GM23338 (cell line): ENCODE results near the gene PTGS1. TPM values are rescaled to one million over a fixed set of nuclear protein-coding genes. Genes with fewer than 3 reads are reported as not detected.
"Not testable (repeated sequence)": the region's sequence is repeated elsewhere in the genome, so short reads cannot be mapped to it uniquely, and the experiment has no call there.

Source experiments
- ATAC-seq: fragments of 200-7000 bp; cut with Tn5 transposase; 3 replicates; pipeline ENCODE4 v1.9.1; 2020
- DNase-seq: peaks from one replicate; pipeline ENCODE4 v3.0.0-alpha.2; 2015; ENCODE audit warnings: low spot score
- H2AFZ ChIP-seq: fragments of 200-600 bp; sonication (generic); 2 replicates; pipeline ENCODE4 v1.8.0; 2016; ENCODE audit warnings: antibody characterized with exemption, mild to moderate bottlenecking, moderate library complexity
- H3F3A ChIP-seq: fragments of 200-600 bp; sonication (generic); replicated peaks from 2 replicates; pipeline ENCODE4 v1.8.0; 2017; ENCODE audit warnings: antibody characterized with exemption, mixed run types, low read depth
- H3K27ac ChIP-seq: fragments of 200-600 bp; sonication (generic); 2 replicates; pipeline ENCODE4 v1.6.1; 2016; ENCODE audit warnings: low read depth
- H3K27me3 ChIP-seq: fragments of 200-600 bp; sonication (generic); 2 replicates; pipeline ENCODE4 v1.8.0; 2016; ENCODE audit warnings: mild to moderate bottlenecking, mixed run types, moderate library complexity; ENCODE audit not compliant: insufficient read depth
- H3K36me3 ChIP-seq: fragments of 200-600 bp; sonication (generic); 2 replicates; pipeline ENCODE4 v1.8.0; 2016; ENCODE audit warnings: mild to moderate bottlenecking; ENCODE audit not compliant: insufficient read depth
- H3K4me1 ChIP-seq: fragments of 200-600 bp; sonication (generic); 2 replicates; pipeline ENCODE4 v1.8.0; 2016; ENCODE audit warnings: mild to moderate bottlenecking, moderate library complexity; ENCODE audit not compliant: insufficient read depth
- H3K4me2 ChIP-seq: fragments of 200-600 bp; sonication (generic); 2 replicates; pipeline ENCODE4 v1.7.1; 2017; ENCODE audit warnings: mixed run types
- H3K4me3 ChIP-seq: fragments of 200-600 bp; sonication (generic); 2 replicates; pipeline ENCODE4 v1.6.1; 2016; ENCODE audit warnings: mixed run types
- H3K79me2 ChIP-seq: fragments of 200-600 bp; sonication (generic); replicated peaks from 2 replicates; pipeline ENCODE4 v1.8.0; 2017; ENCODE audit warnings: mild to moderate bottlenecking; ENCODE audit not compliant: insufficient read depth
- H3K9me2 ChIP-seq: fragments of 200-600 bp; sonication (generic); 2 replicates; pipeline ENCODE4 v1.8.0; 2017; ENCODE audit not compliant: insufficient read depth
- H4K20me1 ChIP-seq: fragments of 200-600 bp; sonication (generic); replicated peaks from 2 replicates; pipeline ENCODE4 v1.8.0; 2017; ENCODE audit warnings: mild to moderate bottlenecking; ENCODE audit not compliant: insufficient read depth
- H3K27ac Mint-ChIP-seq: 2 replicates; pipeline ENCODE4 v1.8.0; 2020; ENCODE audit warnings: inconsistent platforms, mild to moderate bottlenecking, moderate library complexity, mixed read lengths
- H3K27me3 Mint-ChIP-seq: 3 replicates; pipeline ENCODE4 v1.8.0; 2022; ENCODE audit warnings: low read depth, mild to moderate bottlenecking, moderate library complexity, mixed read lengths, inconsistent platforms; ENCODE audit not compliant: insufficient read depth, poor library complexity
- H3K36me3 Mint-ChIP-seq: 3 replicates; pipeline ENCODE4 v1.8.0; 2021; ENCODE audit warnings: low read depth, mild to moderate bottlenecking, inconsistent platforms, moderate library complexity, mixed read lengths
- H3K4me1 Mint-ChIP-seq: 3 replicates; pipeline ENCODE4 v1.8.0; 2020; ENCODE audit warnings: mild to moderate bottlenecking, inconsistent platforms, mixed read lengths
- H3K4me3 Mint-ChIP-seq: 3 replicates; pipeline ENCODE4 v1.8.0; 2021; ENCODE audit warnings: moderate library complexity, mild to moderate bottlenecking, inconsistent platforms, mixed read lengths
- H3K9me3 Mint-ChIP-seq: 3 replicates; pipeline ENCODE4 v1.8.0; 2020; ENCODE audit warnings: moderate library complexity, mild to moderate bottlenecking, inconsistent platforms, mixed read lengths
- CREB1 ChIP-seq: fragments of 250-450 bp; sonication (Bioruptor Pico); IDR thresholded peaks from 2 replicates; pipeline ENCODE4 v1.5.0; 2020; ENCODE audit warnings: low read depth, mild to moderate bottlenecking, moderate library complexity
- EZH2 ChIP-seq: fragments of 200-600 bp; sonication (generic); IDR thresholded peaks from one replicate; pipeline ENCODE4 v1.8.0; 2017; ENCODE audit warnings: antibody characterized with exemption, mild to moderate bottlenecking, low read depth; ENCODE audit not compliant: unreplicated experiment
- EZH2phosphoT487 ChIP-seq: fragments of 200-600 bp; sonication (generic); IDR thresholded peaks from one replicate; pipeline ENCODE4 v1.8.1; 2018; ENCODE audit warnings: antibody characterized with exemption; ENCODE audit not compliant: unreplicated experiment
- JUNB ChIP-seq: IDR thresholded peaks from one replicate; pipeline ENCODE4 v1.6.1; 2016; ENCODE audit warnings: antibody characterized with exemption; ENCODE audit not compliant: unreplicated experiment
- NANOG ChIP-seq: IDR thresholded peaks from 2 replicates; pipeline ENCODE4 v1.6.1; 2016; ENCODE audit warnings: antibody characterized with exemption, borderline replicate concordance
- POLR2AphosphoS5 ChIP-seq: IDR thresholded peaks from 2 replicates; pipeline ENCODE4 v1.6.1; 2016; ENCODE audit warnings: antibody characterized with exemption, low read depth
- STAT1 ChIP-seq: IDR thresholded peaks from one replicate; pipeline ENCODE4 v1.6.1; 2016; ENCODE audit warnings: antibody characterized with exemption; ENCODE audit not compliant: unreplicated experiment
- ZNF114 ChIP-seq: fragments of 250-450 bp; sonication (Bioruptor Pico); IDR thresholded peaks from 2 replicates; pipeline ENCODE4 v1.5.0; 2020; ENCODE audit warnings: mild to moderate bottlenecking, moderate library complexity
- ZNF331 ChIP-seq: fragments of 250-450 bp; sonication (Bioruptor Pico); IDR thresholded peaks from 2 replicates; pipeline ENCODE4 v1.5.0; 2020; ENCODE audit warnings: low read depth, mild to moderate bottlenecking, moderate library complexity
- polyA plus RNA-seq: library from polyadenylated mRNA; unstranded; fragments of >200 nt; fragmentation: Nextera tagmentation; extraction: Ambion mirVana; gene quantifications from 2 replicates; pipeline ENCODE4 v1.2.1, GENCODE V29; 2016
- total RNA-seq: library from RNA; depleted of rRNA; stranded (reverse); fragments of >200 nt; shearing (Covaris generic); gene quantifications from 2 replicates; pipeline ENCODE4 v1.2.3, GENCODE V29; 2014
- TF ChIP-seq, protein P1 (sequence below): IDR thresholded peaks from one replicate; pipeline ENCODE4 v1.6.1; 2018; ENCODE audit warnings: antibody characterized with exemption; ENCODE audit not compliant: unreplicated experiment
- TF ChIP-seq, protein P2 (sequence below), 2 experiments: fragments of 200-600 bp in 1 of 2; sonication (generic) in 1 of 2; conservative IDR thresholded peaks; 2 replicates each; pipeline versions ENCODE4 v1.5.1 to v1.6.1; 2016 to 2017; ENCODE audit warnings: antibody characterized with exemption in 2 of 2, low read depth in 2 of 2, mild to moderate bottlenecking in 2 of 2, moderate library complexity in 1 of 2

PTGS1 gene
- total and polyA plus RNA-seq, 2 experiments from 2014 or later: 0.48 to 1.3 TPM

DNA sequence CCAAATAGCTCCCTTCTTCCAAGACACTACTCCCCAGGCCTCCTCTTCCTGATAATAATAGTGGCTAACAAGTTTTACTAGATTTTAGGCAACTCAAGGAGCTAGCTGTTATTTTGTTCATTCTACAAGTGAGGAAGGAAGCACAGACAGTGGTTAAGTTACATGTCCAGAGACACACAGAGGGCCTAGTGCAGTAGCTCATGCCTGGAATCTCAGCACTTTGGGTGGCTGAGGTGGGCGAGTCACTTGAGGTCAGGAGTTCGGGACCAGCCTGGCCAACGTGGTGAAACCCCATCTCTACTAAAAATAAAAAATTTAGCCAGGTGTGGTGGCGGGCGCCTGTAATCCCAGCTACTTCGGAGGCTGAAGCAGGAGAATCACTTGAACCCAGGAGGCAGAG lies 40.4 kb upstream of the PTGS1 start:
- not testable (repeated sequence) for H3F3A ChIP-seq, H3K27ac ChIP-seq, H3K27me3 ChIP-seq, H3K4me3 ChIP-seq, H3K4me3 Mint-ChIP-seq, H3K4me2 ChIP-seq, H3K36me3 Mint-ChIP-seq, H2AFZ ChIP-seq, H3K27me3 Mint-ChIP-seq, H3K79me2 ChIP-seq, ATAC-seq, H3K9me3 Mint-ChIP-seq, DNase-seq, H4K20me1 ChIP-seq, H3K27ac Mint-ChIP-seq, H3K36me3 ChIP-seq, H3K9me2 ChIP-seq
- H3K4me1 Mint-ChIP-seq: peaks cover 44% of the 10 kb centered on the region
- H3K4me1 ChIP-seq: peaks cover 29% of the 10 kb centered on the region

- no peaks in the 10 kb centered on the region for H3K36me3 Mint-ChIP-seq
- no peak overlapping the region for H3K27ac Mint-ChIP-seq
- Histone ChIP-seq H3K4me1 (peaks cover 39% of the 10 kb centered on the region), H3K4me3 (no peak overlapping the region), H3K79me2 (no peaks in the 10 kb centered on the region), H3F3A (0 out of 2 replicates have a peak, but pooled peaks cover 4% of the 10 kb centered on the region), H3K27ac (no peak overlapping the region), H2AFZ (no peak overlapping the region), H3K4me2 (0 out of 2 replicates have a peak overlapping the region, but pooled peaks have one; percentile 54), H3K27me3 (no peaks in the 10 kb centered on the region), H4K20me1 (peaks cover 3% of the 10 kb centered on the region; the same call in 1 of the 2 replicates), H3K9me2 (no peaks in the 10 kb centered on the region), H3K36me3 (no peaks in the 10 kb centered on the region)
- H3K4me1 Mint-ChIP-seq: peaks cover 54% of the 10 kb centered on the region
- H3K9me3 Mint-ChIP-seq: no peaks in the 10 kb centered on the region
- DNase-seq: no peak
- no peak for TF ChIP-seq NANOG
- ATAC-seq: no peak
- peaks cover 7% of the 10 kb centered on the region for H3K27me3 Mint-ChIP-seq
- H3K4me3 Mint-ChIP-seq: no peak overlapping the region
These were observed 39.3 kb upstream of the PTGS1 start for GRCh38 chr9:122331523-122331927.

- H3K36me3 ChIP-seq: no peaks in the 10 kb centered on the region
- 0 out of 2 replicates have a peak, but pooled peaks cover 4% of the 10 kb centered on the region for H3F3A ChIP-seq
- no peak overlapping the region for H2AFZ ChIP-seq
- DNase-seq (peak; percentile 29), ATAC-seq (peak; percentile 21)
- no peaks in the 10 kb centered on the region; the same call in 1 of the 2 replicates for H4K20me1 ChIP-seq
- H3K79me2 ChIP-seq: no peaks in the 10 kb centered on the region
- no peaks in the 10 kb centered on the region for H3K9me2 ChIP-seq
- peaks cover 9% of the 10 kb centered on the region for H3K27me3 Mint-ChIP-seq
- peak overlapping the region; percentile 78; the same call in 1 of the 2 replicates for H3K27ac ChIP-seq
- H3K4me3 ChIP-seq: no peak overlapping the region
- H3K36me3 Mint-ChIP-seq: no peaks in the 10 kb centered on the region
- H3K4me2 ChIP-seq: peak overlapping the region; percentile 54
- H3K27me3 ChIP-seq: no peaks in the 10 kb centered on the region
- no peaks in the 10 kb centered on the region for H3K9me3 Mint-ChIP-seq
- no peak overlapping the region for H3K4me3 Mint-ChIP-seq
- H3K4me1 ChIP-seq: peaks cover 44% of the 10 kb centered on the region
- H3K27ac Mint-ChIP-seq: no peak overlapping the region
- H3K4me1 Mint-ChIP-seq: peaks cover 58% of the 10 kb centered on the region
- TF ChIP-seq, protein P1, sequence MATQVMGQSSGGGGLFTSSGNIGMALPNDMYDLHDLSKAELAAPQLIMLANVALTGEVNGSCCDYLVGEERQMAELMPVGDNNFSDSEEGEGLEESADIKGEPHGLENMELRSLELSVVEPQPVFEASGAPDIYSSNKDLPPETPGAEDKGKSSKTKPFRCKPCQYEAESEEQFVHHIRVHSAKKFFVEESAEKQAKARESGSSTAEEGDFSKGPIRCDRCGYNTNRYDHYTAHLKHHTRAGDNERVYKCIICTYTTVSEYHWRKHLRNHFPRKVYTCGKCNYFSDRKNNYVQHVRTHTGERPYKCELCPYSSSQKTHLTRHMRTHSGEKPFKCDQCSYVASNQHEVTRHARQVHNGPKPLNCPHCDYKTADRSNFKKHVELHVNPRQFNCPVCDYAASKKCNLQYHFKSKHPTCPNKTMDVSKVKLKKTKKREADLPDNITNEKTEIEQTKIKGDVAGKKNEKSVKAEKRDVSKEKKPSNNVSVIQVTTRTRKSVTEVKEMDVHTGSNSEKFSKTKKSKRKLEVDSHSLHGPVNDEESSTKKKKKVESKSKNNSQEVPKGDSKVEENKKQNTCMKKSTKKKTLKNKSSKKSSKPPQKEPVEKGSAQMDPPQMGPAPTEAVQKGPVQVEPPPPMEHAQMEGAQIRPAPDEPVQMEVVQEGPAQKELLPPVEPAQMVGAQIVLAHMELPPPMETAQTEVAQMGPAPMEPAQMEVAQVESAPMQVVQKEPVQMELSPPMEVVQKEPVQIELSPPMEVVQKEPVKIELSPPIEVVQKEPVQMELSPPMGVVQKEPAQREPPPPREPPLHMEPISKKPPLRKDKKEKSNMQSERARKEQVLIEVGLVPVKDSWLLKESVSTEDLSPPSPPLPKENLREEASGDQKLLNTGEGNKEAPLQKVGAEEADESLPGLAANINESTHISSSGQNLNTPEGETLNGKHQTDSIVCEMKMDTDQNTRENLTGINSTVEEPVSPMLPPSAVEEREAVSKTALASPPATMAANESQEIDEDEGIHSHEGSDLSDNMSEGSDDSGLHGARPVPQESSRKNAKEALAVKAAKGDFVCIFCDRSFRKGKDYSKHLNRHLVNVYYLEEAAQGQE: no peak
- TF ChIP-seq NANOG (no peak), JUNB (no peak), STAT1 (no peak), EZH2phosphoT487 (no peak), ZNF114 (CRISPR knock-in tag) (no peak), POLR2AphosphoS5 (no peak), ZNF331 (CRISPR knock-in tag) (no peak), CREB1 (no peak), EZH2 (no peak)
- TF ChIP-seq, protein P2, sequence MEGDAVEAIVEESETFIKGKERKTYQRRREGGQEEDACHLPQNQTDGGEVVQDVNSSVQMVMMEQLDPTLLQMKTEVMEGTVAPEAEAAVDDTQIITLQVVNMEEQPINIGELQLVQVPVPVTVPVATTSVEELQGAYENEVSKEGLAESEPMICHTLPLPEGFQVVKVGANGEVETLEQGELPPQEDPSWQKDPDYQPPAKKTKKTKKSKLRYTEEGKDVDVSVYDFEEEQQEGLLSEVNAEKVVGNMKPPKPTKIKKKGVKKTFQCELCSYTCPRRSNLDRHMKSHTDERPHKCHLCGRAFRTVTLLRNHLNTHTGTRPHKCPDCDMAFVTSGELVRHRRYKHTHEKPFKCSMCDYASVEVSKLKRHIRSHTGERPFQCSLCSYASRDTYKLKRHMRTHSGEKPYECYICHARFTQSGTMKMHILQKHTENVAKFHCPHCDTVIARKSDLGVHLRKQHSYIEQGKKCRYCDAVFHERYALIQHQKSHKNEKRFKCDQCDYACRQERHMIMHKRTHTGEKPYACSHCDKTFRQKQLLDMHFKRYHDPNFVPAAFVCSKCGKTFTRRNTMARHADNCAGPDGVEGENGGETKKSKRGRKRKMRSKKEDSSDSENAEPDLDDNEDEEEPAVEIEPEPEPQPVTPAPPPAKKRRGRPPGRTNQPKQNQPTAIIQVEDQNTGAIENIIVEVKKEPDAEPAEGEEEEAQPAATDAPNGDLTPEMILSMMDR (conservative IDR thresholded peaks at IDR 0.05; ENCODE audit: low read depth in 2 of 2): no peak
These were observed 38.7 kb upstream of the PTGS1 start for GRCh38 chr9:122332083-122332482.
